Islet precursor cell (in vitro differentiated cells): ENCODE measurements around the gene SUCO.
"Not testable (repeated sequence)": the region's sequence is repeated elsewhere in the genome, so short reads cannot be mapped to it uniquely, and the experiment has no call there.

Source experiments
- DNase-seq: peaks from one replicate; pipeline ENCODE4 v3.0.0-alpha.2; 2018

SUCO gene

DNA sequence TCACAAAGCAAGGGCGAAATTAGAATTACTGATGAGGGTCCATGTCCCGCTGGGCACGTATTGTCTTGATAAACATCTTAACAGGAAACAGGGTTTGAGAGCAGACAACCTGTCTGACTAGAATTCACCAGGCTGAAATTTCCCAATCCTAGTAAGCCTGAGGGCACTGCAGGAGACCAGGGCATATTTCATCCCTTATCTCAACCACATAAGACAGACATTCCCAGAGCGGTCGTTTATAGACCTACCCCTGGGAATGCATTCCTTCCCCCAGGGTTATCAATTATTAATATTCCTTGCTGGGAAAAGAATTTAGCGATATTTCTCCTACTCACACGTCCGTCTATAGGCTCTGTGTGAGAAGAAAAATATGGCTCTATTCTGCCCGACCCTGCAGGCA, 87.7 kb downstream of the SUCO start:
- not testable (repeated sequence) for DNase-seq

DNA sequence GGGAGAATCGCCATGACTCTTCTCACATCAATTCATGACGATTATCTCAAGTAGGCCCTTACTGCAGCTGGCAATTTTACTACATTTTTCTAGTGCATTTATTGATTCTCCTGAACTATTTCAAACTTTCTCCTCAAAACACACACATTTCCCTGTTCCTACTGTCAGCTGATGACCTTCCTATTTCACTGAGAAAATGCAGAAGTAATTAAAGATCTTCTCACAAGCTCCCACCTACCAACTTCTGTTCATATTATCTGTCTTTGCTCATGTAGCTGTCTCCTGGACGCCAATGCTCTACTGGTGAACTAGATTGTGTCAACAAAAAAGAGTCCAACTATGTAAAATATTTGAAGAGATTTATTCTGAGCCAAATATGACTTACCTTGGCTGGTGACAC, 89.6 kb downstream of the SUCO start:
- no peak for DNase-seq

DNA sequence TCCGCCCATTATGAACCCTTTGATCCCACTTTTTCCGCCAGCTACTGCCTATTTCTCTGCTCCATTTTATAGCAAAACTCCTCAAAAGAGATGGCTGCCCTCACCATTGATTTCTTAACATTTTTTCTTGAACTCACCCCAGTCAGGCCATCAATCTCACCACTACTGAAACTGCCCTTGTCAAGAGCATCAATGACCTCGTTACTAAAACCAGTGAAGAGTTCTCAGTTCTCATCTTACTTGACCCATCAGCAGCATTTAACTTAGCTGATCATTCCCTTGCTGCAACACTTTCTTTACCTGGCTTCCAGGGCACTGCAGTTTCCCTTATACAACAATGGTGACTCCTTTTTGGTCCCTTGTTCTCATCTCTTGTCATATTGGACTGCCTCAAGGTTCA, 90.8 kb downstream of the SUCO start:
- no peak for DNase-seq

DNA sequence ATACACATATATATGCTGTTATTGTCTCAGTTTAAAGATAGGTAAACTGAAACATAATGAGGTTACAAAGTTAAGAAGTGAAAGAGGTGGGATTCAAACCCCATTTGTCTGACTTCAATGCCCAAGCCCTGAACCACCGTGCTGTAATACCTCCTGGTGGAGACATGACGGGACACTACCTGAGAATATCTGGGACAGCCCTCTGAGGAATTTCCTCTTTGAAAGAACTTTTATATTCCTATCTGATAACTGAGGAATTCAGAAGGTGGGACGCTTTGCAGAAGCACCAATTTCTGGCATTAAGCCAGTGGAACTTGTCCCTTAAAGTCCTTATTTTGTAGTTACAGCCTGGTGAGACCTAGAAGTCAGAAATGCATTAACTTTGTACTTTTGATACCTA, 93.9 kb downstream of the SUCO start:
- no peak for DNase-seq

DNA sequence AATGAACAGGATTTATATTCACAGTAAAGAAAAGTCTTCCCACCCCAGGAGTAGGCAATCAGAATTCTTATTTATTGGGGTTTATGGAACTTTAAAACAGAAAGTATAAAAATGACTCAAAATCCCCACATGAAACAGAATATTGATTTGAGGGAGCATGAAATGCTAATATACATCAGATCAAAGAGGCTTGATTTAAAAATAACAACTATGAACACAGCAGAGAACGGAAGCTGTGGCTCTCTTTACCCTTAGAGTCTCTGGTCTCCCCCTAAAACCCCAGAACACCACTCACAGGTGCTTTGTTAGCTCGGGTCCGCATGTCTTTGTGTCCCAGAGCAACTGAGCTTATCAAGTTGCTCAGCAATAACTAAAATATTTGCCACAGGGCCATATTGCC, 94.8 kb downstream of the SUCO start:
- no peak for DNase-seq

DNA sequence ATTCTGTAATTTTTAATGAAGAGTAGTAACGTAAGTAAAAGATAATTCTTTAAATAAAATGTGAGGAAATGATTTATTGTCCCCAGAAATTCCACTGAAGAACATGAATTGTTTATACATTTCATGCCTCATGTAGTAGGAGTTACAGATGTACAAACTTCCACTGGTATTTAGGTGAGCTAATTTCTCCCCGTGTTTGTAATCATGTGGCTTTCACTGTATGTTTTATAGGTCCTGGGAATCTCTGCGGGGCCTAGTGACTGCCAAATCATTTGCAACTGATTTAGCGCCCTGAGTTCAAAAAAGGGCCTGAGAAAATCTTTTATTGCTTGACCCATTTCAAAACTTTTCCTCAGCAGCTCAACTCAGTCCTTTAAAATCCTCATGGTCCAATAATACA, 95.5 kb downstream of the SUCO start:
- DNase-seq = no peak

DNA sequence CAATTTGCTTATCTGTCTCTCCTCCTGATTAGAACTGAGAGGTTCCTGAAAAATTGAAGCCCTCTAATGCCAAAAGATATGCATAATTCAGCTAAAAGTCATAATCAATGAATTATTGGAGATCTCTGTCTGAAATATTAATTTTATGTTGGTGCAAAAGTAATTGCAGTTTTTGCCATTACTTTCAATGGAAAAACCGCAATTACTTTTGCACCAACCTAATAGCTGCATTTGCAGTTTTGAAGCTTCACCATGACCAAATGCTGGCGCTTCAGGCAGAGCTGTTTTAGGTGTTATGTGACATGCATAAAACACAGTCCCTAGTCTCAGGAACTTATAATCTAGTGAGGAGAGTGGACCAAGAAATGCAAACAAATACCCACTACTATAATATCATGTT, 96.2 kb downstream of the SUCO start:
- DNase-seq = no peak

DNA sequence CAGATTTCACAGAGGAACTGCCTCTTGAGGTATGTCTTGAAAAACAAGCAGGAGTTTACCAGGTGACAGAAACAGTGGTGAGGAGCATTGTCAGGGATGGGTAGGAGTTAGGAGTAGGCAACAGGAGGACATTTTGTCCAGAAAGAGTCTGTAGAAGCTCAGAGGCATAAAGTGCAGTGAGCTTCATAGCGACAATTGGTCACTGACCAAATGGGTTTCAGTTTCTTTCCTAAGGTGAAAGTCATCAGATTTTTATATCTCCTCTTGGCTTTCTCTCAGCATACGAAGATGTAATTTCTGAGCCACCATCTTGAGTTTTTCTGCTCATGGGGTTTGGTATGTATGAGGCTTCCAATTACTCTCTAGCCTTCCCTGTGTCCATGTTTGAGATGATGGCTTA, 96.7 kb downstream of the SUCO start:
- DNase-seq = no peak

DNA sequence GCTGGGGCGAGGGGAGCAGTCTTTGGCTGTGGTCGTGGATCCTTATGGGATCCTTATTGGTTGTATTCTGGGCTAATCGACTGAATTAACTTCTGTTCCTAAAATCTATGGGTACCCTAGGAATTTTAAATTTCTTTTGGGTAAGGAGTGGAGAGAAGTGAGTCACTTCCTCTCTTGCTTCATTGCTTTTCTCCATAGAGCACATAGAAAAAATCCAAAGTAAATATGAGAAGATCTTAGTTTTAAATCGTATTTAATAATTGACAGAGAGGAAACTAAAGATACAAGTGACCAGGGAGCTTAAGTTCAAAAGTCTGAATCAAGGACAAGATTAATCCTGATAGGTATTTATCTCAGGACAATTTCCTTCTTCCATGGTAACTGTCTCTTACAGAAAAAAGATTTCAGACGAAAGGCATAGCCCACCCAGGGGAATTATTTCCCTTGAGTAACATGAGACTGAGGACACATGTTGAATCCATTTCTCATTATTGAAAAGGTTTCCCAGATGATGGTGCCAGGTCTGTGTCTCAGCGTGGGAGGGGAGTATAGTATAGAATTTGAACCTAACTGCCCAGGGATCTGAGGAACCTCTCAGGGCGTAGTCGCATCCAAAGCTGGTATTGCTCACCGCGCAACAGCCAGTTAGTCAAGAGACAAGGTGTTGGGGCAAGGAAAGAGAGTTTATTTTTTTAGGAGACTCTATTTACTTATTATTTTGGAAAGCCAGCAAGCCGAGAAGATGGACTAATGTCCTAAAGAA, 97.3 kb downstream of the SUCO start:
- no peak for DNase-seq

DNA sequence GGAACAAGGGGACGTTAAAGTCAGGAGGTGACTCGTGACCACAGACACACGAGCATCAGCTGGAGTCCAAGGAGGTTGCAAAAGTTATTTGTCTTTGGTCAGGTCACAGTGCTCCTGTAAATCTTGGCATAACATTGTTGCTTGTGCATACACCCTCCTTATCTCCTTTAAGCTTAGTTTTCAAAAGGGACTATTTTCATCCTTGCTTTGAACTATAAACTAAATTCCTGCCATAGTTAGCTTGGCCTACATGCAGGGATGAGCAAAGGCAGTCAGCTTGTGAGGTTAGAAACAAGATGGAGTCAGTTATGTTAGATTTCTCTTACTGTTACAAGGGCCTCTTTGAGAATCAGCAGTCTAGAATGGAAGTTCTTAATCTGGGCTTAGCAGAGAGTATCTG, 97.9 kb downstream of the SUCO start:
- no peak for DNase-seq

DNA sequence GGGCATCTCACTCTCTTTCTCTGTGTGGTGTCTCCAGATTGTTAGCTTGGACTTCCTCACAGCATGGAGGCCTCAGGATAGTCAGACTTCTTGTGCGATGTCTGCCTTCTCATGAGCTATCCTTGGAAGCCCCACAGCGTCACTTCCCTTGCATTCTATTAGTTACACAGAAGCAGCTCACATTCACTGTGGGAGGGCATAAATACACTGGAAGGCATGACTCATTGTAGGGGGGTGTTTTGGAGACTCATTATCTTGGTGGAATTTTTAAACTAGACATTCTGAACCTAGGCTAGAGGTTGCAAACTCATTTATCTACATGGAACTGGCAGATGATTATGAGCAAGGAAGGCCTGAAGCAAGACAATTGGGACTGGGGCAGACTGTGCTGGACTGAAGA, 104.6 kb downstream of the SUCO start:
- DNase-seq = peak; percentile 70

DNA sequence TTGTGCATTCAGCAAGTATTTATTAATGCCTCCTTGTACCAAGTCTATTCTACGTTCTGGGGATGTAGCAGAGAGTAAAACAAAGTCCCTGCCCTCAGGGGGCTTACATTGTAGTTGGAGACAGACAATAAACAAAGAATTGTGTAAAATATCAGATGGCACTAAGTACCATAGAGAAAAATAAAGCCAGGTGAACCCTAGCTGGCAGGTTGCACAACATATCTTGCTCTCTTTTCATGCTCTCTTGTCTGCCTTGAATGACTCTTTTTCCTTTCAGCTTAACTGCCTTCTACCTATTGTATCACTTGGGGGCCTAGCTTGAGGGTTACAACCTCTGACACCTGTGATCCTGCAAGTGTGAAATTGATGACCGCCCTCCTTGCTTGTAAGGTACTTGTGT, 105.3 kb downstream of the SUCO start:
- DNase-seq = no peak

DNA sequence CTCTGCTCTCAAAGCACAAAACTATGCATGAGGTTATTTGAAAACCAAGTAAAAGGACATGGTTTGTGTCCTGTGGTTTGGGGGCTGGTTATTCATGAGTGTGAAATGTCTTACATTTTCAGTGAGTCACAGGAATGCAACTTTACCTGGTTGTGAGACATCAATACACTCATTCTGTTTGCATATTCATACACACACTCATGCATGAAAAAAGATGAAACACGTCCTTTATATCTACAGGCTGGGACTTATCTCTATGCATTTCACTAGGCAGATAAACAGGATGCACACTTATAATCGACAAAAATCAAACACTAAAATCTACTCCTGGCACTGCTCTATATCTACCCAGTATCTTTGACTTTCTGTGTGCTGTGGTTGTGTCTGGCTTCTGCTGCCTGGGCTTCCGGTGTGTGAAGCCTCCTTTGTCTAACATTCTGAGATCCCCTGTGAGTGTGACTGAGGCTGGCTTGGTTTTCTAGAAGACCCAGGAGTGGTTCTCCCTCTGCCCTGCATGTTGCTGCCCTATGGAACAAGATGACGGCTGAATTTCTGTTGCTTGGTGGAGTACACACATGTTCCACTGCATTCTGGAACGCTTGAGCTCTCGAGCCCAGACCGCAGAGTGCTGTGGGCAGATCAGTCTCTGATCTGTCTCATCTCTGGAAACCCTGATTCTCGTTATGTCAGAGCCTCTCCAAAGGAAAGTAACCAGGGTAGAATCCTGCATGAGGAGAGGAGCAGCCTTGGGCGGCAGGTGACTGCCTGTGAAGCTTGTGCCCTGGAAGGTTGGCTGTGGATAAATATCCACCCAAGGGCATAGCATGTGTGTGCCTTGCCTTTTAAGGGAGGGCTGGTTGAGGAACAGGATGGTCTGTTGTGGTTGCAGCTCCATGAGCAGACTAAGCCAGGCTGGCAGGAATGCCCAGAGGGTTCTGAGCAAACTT, 106.2 kb downstream of the SUCO start:
- peak; percentile 81 for DNase-seq

DNA sequence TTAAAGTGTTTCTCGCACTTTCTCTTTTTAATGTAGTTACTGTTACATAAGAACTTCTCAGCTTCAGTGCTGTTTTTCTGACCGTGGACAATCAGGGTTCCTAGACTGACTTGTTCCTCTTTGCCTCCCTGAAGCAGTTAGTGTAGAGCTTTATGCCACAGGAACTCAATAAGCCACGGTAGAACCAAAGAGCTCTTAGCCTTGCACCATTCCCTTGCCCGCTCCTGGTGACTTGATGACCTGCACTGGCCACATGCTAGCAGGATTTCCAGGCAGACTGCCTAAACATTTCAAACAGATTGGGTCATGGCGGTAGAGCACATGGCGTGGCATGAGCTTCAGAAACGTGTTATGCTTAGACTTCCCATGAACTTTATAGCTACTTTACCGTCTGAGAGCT, 107.2 kb downstream of the SUCO start:
- DNase-seq = no peak

DNA sequence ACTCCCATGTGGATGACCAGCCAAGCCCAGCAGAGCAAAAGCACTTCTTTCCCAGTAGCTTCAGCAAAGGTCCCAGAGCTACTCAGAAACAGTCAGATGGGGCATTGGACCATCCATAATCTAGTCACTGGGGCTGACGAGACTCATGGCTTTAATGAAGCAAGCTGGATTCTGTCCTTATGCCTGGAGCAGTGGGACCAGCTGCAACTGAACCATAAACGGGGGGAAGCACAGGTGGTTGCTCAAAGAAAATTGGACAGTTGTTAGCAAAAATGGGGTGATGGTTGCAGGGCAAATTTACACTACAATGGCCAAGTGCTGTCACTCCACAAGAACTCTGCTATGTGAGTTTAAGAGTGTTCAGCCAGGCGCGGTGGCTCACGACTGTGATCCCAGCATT, 108.5 kb downstream of the SUCO start:
- DNase-seq = no peak

DNA sequence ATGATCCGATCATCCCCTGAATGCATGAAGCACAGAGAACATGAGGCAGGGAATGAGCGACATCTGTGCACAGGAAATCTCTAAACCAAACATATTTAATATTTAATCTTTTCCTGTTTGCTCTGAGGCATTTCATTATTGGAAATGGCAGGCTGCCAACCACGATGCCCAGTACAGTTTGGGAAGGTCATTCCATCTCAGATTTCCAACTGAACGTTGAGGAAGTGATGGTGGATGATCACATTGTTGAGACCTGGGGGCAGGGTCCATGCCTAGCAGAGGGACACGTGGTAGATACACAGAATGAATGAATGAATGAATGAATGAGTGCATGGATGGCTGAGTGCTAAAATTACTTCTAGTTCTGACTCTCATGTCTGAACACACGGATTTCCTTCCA, 110.0 kb downstream of the SUCO start:
- no peak for DNase-seq

DNA sequence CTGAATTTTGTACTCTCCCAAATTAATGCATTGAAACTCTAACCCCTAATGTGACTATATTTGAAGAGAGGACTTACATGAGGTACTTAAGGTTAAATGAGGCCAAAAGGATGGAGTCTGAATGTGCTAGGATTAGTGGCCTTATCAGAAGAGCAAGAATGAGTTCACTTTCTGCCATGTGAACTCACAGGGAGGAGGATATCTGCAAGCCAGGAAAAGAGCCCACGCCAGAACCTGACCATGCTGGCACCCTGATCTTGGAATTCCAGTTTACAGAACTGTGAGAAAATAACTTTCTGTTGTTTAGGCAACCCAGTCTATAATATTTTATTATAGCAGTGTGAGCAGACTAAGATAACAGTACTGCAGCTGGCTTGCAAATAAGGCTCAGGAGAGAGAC, 113.7 kb downstream of the SUCO start:
- DNase-seq = no peak

DNA sequence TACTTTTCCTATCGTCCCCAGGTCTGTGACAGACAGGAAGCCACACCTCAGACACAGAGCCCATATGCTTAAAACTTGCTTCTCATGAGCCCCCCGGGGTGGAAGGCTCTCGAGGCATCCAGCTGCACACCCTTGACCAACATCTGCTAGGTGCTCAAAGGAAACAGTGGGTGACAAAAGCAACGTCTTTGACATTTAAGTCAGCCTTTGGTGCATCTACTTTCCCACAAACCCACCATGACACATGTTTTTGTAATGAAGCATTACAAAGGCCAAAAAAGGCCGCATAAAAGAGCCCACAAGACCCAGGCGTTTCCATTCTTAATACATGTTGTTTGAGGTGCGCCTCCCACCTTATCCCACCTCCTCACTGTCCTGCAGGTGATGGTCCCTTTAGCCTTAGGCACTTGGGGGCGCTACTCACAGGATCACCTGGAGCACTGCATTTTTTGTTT, 114.2 kb downstream of the SUCO start:
- DNase-seq = no peak

DNA sequence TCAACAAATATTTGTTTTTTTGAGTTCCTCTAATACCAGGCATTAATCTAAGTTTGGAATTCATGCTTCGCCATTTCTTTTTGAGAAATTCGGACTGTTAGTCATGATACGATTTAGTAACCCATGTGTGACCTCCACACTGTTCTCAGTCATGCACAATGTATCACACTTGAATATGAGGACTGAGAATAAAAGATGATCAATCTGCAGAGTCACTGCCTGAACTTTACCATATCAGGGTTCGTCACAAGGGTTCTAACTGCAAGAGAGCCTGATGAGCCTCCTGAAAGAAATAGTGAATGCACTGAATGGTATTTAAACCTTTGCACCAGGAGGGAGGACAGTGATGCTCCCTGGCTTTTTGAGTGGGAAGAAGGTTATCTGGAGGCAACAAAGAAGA, 115.0 kb downstream of the SUCO start:
- DNase-seq = no peak

DNA sequence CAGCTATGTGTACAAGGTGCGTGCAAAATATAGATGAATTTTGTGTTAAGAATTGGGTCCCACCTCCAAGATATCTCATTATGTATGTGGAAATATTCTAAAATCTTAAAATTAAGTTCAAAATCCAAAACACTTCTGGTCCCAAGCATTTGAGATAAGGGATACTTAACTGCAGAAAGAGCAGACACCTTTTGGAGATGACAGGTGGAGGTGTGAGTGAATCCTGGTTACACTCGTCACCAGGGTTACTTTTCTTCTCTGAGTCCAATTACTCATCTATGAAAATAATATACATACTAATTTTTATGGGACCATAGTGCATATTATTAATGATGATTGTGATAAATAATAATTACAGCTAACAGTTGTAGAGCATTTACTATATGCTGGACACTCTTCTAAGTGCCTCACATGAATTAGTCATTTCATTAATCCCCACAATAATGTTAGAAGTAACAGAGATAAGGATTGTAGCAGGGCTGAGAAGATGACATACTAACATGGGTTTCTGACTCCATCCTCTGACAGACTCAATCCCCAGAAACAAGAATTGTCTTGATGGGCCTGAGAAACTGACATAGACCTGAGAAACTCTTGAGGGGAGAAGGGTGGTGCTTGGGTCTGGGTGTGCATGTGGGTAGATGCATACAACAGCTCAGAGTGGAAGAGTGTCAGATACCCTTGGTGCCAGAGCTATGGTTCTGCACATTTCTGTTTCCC, 117.7 kb downstream of the SUCO start:
- DNase-seq = no peak

DNA sequence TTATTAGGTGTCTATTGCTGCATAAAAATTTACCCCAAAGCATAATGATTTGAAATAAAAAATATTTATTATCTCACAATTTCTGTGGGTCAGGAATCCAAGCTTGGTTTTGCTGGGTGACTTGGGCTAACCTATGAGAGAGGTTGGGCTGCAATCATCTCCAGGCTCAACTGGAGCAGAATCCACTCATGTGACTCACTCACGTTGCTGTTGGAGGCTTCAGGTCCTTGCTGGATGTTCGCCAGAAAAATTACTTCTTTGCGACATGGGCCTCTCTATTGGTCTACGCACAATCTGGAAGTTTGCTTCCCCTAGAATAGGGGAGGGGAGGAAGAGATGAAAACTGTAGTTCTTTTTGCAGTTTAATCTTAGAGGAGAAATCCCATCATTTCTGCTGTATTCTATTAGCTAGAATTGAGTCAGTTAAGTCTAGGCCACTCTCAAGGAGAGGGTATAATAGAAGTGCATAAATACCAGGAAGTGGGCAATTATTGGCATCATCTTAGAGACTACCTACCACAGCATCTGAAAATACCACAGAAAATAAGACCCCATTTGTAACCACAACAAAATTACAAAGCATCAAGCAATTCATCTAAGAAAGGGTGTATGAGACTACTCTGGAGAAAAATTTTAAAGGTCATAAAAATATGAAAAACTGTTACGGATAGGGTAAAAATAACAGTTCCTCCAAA, 120.2 kb downstream of the SUCO start:
- DNase-seq = no peak

DNA sequence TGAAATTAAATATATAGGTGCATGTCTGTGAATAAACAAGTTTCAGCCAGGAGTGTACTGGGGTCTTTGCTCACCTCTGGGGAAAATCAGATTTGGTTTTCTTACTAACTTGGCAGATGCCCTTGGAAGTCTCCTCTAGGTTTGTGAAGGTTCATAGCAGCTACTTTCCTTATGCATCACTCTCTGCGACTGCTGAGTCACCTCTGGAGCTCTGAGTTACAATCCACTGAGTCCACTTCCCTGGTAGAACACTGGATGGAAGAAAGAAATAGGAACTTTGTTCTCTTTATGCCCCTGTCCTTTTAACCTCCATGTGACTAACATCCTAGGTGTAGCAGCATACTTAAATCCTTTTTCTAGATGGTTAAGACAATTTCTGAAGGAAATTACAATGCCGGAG, 121.6 kb downstream of the SUCO start:
- peak; percentile 62 for DNase-seq

DNA sequence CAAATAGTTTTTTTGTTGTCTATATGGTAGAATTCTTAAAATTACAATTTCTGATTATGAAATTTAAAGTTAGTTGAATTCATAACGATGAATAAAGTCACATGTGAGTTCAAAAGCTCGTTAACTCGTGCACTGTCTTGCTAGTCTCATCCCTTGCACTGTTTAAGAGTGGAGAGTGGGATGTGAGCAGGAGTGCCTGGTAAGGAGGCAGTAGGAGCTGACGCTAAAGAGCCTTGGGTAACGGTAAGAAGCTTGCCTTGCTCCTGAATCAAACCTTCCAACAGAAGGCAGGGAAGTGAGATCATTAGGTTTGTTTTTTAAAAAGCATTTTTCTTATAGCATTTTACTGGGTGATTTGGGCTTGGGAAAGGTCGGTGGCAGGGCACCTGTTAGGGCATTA, 123.6 kb downstream of the SUCO start:
- DNase-seq = no peak
